C4-2B (cell line): Measurements from ENCODE around the gene PRPSAP1.

Experiments used
- H3K27ac ChIP-seq: fragments of 450-650 bp; 2 replicates; pipeline ENCODE4 v1.5.1; 2017
- CTCF ChIP-seq: fragments of 450-650 bp; conservative IDR thresholded peaks from 2 replicates; pipeline ENCODE4 v1.5.1; 2017; ENCODE audit warnings: mild to moderate bottlenecking
- ZFX ChIP-seq: fragments of 450-650 bp; IDR thresholded peaks from 2 replicates; pipeline ENCODE4 v1.6.1; 2017

PRPSAP1 gene

GRCh38 chr17:76336756-76337412 lies 16.8 kb downstream of the PRPSAP1 start:
- TF ChIP-seq ZFX: no peak
- no peak for TF ChIP-seq CTCF
- H3K27ac ChIP-seq: no peak overlapping the region

- TF ChIP-seq CTCF (no peak), ZFX (no peak)
- no peak overlapping the region for H3K27ac ChIP-seq
Measured at GRCh38 chr17:76335716-76336381, 17.9 kb downstream of the PRPSAP1 start.

GRCh38 chr17:76333673-76334505 lies 19.8 kb downstream of the PRPSAP1 start:
- TF ChIP-seq CTCF: no peak
- no peak for TF ChIP-seq ZFX
- H3K27ac ChIP-seq: no peak overlapping the region

GRCh38 chr17:76331083-76331482 lies 22.6 kb downstream of the PRPSAP1 start:
- no peak overlapping the region for H3K27ac ChIP-seq
- TF ChIP-seq ZFX (no peak), CTCF (no peak)

- no peak overlapping the region for H3K27ac ChIP-seq
- no peak for TF ChIP-seq CTCF
- TF ChIP-seq ZFX: no peak
Measured at GRCh38 chr17:76329664-76330063, 24.1 kb downstream of the PRPSAP1 start.

GRCh38 chr17:76327696-76328095 lies 26.0 kb downstream of the PRPSAP1 start:
- H3K27ac ChIP-seq: no peak overlapping the region
- TF ChIP-seq CTCF (no peak), ZFX (no peak)

GRCh38 chr17:76326306-76326705 lies 27.4 kb downstream of the PRPSAP1 start:
- TF ChIP-seq ZFX (no peak), CTCF (no peak)
- no peak overlapping the region for H3K27ac ChIP-seq
